Islet of Langerhans (tissue), 1 donor: ENCODE results near the gene RNLS.

Source experiments
- FAIRE-seq: peaks from one replicate; lab custom pipeline; 2011; peaks lifted over from hg19 to GRCh38; lab: Jason Lieb, UNC

The RNLS gene

GRCh38 chr10:88230251-88230650, 352.9 kb downstream of the RNLS start:
- no peak for FAIRE-seq

- no peak for FAIRE-seq
Observed at GRCh38 chr10:88228130-88228529, 355.0 kb downstream of the RNLS start.

GRCh38 chr10:88227342-88228018, 355.6 kb downstream of the RNLS start:
- no peak for FAIRE-seq

- FAIRE-seq = no peak
Observed at GRCh38 chr10:88226891-88227290, 356.2 kb downstream of the RNLS start.

GRCh38 chr10:88226071-88226659, 357.0 kb downstream of the RNLS start:
- FAIRE-seq = no peak
